H1 (cell line): Measurements from ENCODE around the gene VPS13D. TPM values are rescaled to one million over a fixed set of nuclear protein-coding genes. Genes with fewer than 3 reads are reported as not detected.

Experiments
- CTCF ChIA-PET: fragments of 300-600 bp; sonication (Branson Sonifier 250); formaldehyde crosslinking; loops from one replicate; lab custom pipeline; 2021; ENCODE audit not compliant: partially characterized antibody; lab: Charles Lee
- POLR2A ChIA-PET: fragments of 300-600 bp; sonication (Branson Sonifier 250); formaldehyde crosslinking; loops from one replicate; lab custom pipeline; 2021; ENCODE audit warnings: inconsistent platforms; ENCODE audit not compliant: partially characterized antibody; lab: Charles Lee
- DNase-seq, 2 experiments: peaks; one replicate each; pipeline versions ENCODE4 v3.0.0 to v3.0.0-alpha.2; 2010 to 2022; ENCODE audit warnings: low spot score in 2 of 2, low read depth in 1 of 2, mixed read lengths in 1 of 2
- FAIRE-seq: peaks from 2 replicates; lab custom pipeline; 2011; peaks lifted over from hg19 to GRCh38; lab: Jason Lieb, UNC
- H2AFZ ChIP-seq: 2 replicates; pipeline ENCODE4 v1.8.1; 2012; ENCODE audit warnings: low read length, inconsistent platforms
- H2AK5ac ChIP-seq: 2 replicates; pipeline ENCODE4 v1.6.1; 2013; ENCODE audit warnings: low read depth, low read length
- H2BK120ac ChIP-seq: replicated peaks from 2 replicates; pipeline ENCODE3; 2013; ENCODE audit warnings: low read depth, low read length, inconsistent platforms
- H2BK12ac ChIP-seq: 2 replicates; pipeline ENCODE4 v1.6.1; 2013; ENCODE audit warnings: low read depth, low read length
- H2BK15ac ChIP-seq: 2 replicates; pipeline ENCODE4 v1.6.1; 2013; ENCODE audit warnings: low read length
- H2BK20ac ChIP-seq: 2 replicates; pipeline ENCODE4 v1.6.1; 2013; ENCODE audit warnings: low read length
- H2BK5ac ChIP-seq: 2 replicates; pipeline ENCODE4 v1.6.1; 2013; ENCODE audit warnings: low read depth, low read length
- H3K14ac ChIP-seq: 2 replicates; pipeline ENCODE4 v1.6.1; 2013; ENCODE audit warnings: inconsistent platforms; ENCODE audit not compliant: insufficient read length
- H3K18ac ChIP-seq: 2 replicates; pipeline ENCODE4 v1.6.1; 2013; ENCODE audit warnings: low read length; ENCODE audit errors: extremely low read depth
- H3K23ac ChIP-seq: 2 replicates; pipeline ENCODE4 v1.6.1; 2013; ENCODE audit warnings: inconsistent platforms; ENCODE audit not compliant: insufficient read length
- H3K23me2 ChIP-seq: 2 replicates; pipeline ENCODE4 v1.6.1; 2013; ENCODE audit warnings: low read depth, low read length
- H3K27ac ChIP-seq: 2 replicates; pipeline ENCODE4 v1.6.1; 2011; ENCODE audit warnings: low read depth, low read length, inconsistent platforms
- H3K27me3 ChIP-seq, 4 experiments: replicated peaks in 1 of 4; 1 replicate in 1 of 4; 2 replicates in 3 of 4; pipeline versions ENCODE4 v1.6.1 to v1.8.1; 2011 to 2013; ENCODE audit warnings: low read length in 3 of 4, mild to moderate bottlenecking in 3 of 4, inconsistent platforms in 2 of 4, mixed read lengths in 2 of 4, moderate library complexity in 1 of 4; ENCODE audit not compliant: control insufficient read depth in 3 of 4, insufficient read depth in 3 of 4; ENCODE audit errors: extremely low read depth in 1 of 4
- H3K36me3 ChIP-seq, 4 experiments: 2 replicates each; pipeline versions ENCODE4 v1.6.1 to v1.8.1; 2011 to 2013; ENCODE audit warnings: mild to moderate bottlenecking in 4 of 4, low read length in 3 of 4, moderate library complexity in 2 of 4, control low read depth in 1 of 4, inconsistent platforms in 1 of 4; ENCODE audit not compliant: insufficient read depth in 4 of 4, control insufficient read depth in 2 of 4
- H3K4ac ChIP-seq: replicated peaks from 2 replicates; pipeline ENCODE3; 2013; ENCODE audit warnings: low read length, low read depth, mixed read lengths, inconsistent platforms; ENCODE audit not compliant: insufficient read length
- H3K4me1 ChIP-seq, 4 experiments: replicated peaks in 1 of 4; 1 replicate in 1 of 4; 2 replicates in 3 of 4; pipeline versions ENCODE4 v1.6.1 to v1.8.1; 2011 to 2013; ENCODE audit warnings: low read length in 3 of 4, inconsistent platforms in 2 of 4, mixed read lengths in 1 of 4; ENCODE audit not compliant: insufficient read depth in 4 of 4, control insufficient read depth in 3 of 4
- H3K4me2 ChIP-seq, 2 experiments: 2 replicates each; pipeline versions ENCODE4 v1.6.1 to v1.8.1; 2011 to 2013; ENCODE audit warnings: low read depth in 2 of 2, low read length in 2 of 2, control low read depth in 1 of 2, inconsistent platforms in 1 of 2, mild to moderate bottlenecking in 1 of 2; ENCODE audit not compliant: insufficient read depth in 1 of 2
- H3K4me3 ChIP-seq, 4 experiments: fragments of 200-600, 300-600 bp in 1 of 4; sonication (generic), shearing (Covaris generic), sonication (Bioruptor Twin) in 1 of 4; 2 replicates each; pipeline versions ENCODE4 v1.5.1 to v1.8.1; 2011 to 2016; ENCODE audit warnings: low read length in 4 of 4, low read depth in 3 of 4, control low read depth in 2 of 4, inconsistent platforms in 2 of 4, mild to moderate bottlenecking in 2 of 4, mixed read lengths in 1 of 4, moderate library complexity in 1 of 4; ENCODE audit not compliant: insufficient read depth in 2 of 4; ENCODE audit errors: extremely low read depth in 1 of 4
- H3K56ac ChIP-seq: replicated peaks from 2 replicates; pipeline ENCODE3; 2013; ENCODE audit warnings: low read depth, mild to moderate bottlenecking, mixed read lengths, low read length, inconsistent platforms; ENCODE audit not compliant: insufficient read length
- H3K79me1 ChIP-seq: 2 replicates; pipeline ENCODE4 v1.6.1; 2013; ENCODE audit warnings: low read depth, low read length, control low read depth
- H3K79me2 ChIP-seq, 2 experiments: 2 replicates each; pipeline versions ENCODE4 v1.6.1 to v1.8.1; 2012 to 2013; ENCODE audit warnings: low read length in 2 of 2, mild to moderate bottlenecking in 2 of 2, inconsistent platforms in 1 of 2; ENCODE audit not compliant: insufficient read depth in 2 of 2, control insufficient read depth in 1 of 2
- H3K9ac ChIP-seq, 4 experiments: replicated peaks in 1 of 4; 1 replicate in 1 of 4; 2 replicates in 3 of 4; pipeline versions ENCODE4 v1.6.1 to v1.8.1; 2011 to 2013; ENCODE audit warnings: low read depth in 3 of 4, low read length in 3 of 4, control low read depth in 2 of 4, mild to moderate bottlenecking in 2 of 4, moderate library complexity in 2 of 4, inconsistent platforms in 1 of 4; ENCODE audit errors: extremely low read depth in 1 of 4
- H3K9me3 ChIP-seq, 2 experiments: 2 replicates each; pipeline versions ENCODE4 v1.6.1 to v1.8.1; 2012 to 2013; ENCODE audit warnings: mild to moderate bottlenecking in 2 of 2, moderate library complexity in 2 of 2, control low read depth in 1 of 2, inconsistent platforms in 1 of 2, low read depth in 1 of 2, low read length in 1 of 2, mixed read lengths in 1 of 2; ENCODE audit not compliant: insufficient read depth in 2 of 2
- H4K20me1 ChIP-seq, 2 experiments: replicated peaks in 1 of 2; 2 replicates each; pipeline versions ENCODE3 to v1.8.1; 2011 to 2013; ENCODE audit warnings: inconsistent platforms in 2 of 2, low read length in 2 of 2, mild to moderate bottlenecking in 1 of 2; ENCODE audit not compliant: insufficient read depth in 2 of 2, control insufficient read depth in 1 of 2
- H4K5ac ChIP-seq: 2 replicates; pipeline ENCODE4 v1.6.1; 2013; ENCODE audit warnings: low read length, low read depth, mixed read lengths, inconsistent platforms; ENCODE audit not compliant: insufficient read length
- H4K8ac ChIP-seq: 2 replicates; pipeline ENCODE4 v1.8.0; 2013; ENCODE audit warnings: mild to moderate bottlenecking, moderate library complexity, low read length, inconsistent platforms; ENCODE audit not compliant: insufficient read depth; ENCODE audit errors: extremely low read depth
- H4K91ac ChIP-seq: replicated peaks from 2 replicates; pipeline ENCODE3; 2013; ENCODE audit warnings: low read length, mixed read lengths, inconsistent platforms; ENCODE audit not compliant: insufficient read length
- ASH2L ChIP-seq: fragments of 200-600, 300-600 bp; sonication (generic); IDR thresholded peaks from one replicate; pipeline ENCODE4 v1.7.1; 2017; ENCODE audit warnings: low read length
- BRCA1 ChIP-seq: IDR thresholded peaks from 2 replicates; pipeline ENCODE4 v1.6.1; 2012; ENCODE audit warnings: low read depth, low read length, improper control_type of control experiment
- EP300 ChIP-seq, 2 experiments: IDR thresholded peaks; 1 replicate in 1 of 2; 2 replicates in 1 of 2; pipeline ENCODE4 v1.6.1; 2011 to 2012; ENCODE audit warnings: low read depth in 2 of 2, low read length in 2 of 2, mild to moderate bottlenecking in 2 of 2, borderline replicate concordance in 1 of 2, inconsistent platforms in 1 of 2, moderate library complexity in 1 of 2
- FOSL1 ChIP-seq: IDR thresholded peaks from 2 replicates; pipeline ENCODE4 v1.6.1; 2011; ENCODE audit warnings: mild to moderate bottlenecking, low read depth, low read length, moderate library complexity; ENCODE audit not compliant: insufficient read depth
- HDAC6 ChIP-seq: IDR thresholded peaks from one replicate; pipeline ENCODE4 v1.7.1; 2012; ENCODE audit warnings: low read depth, mild to moderate bottlenecking, inconsistent platforms, low read length, moderate library complexity
- JUND ChIP-seq: IDR thresholded peaks from 2 replicates; pipeline ENCODE4 v1.6.1; 2011; ENCODE audit warnings: mild to moderate bottlenecking, improper control_type of control experiment, low read length
- NANOG ChIP-seq: IDR thresholded peaks from 2 replicates; pipeline ENCODE4 v1.6.1; 2011; ENCODE audit warnings: low read length, low read depth, mild to moderate bottlenecking, inconsistent platforms; ENCODE audit not compliant: insufficient read depth, poor library complexity, severe bottlenecking
- TAF7 ChIP-seq: optimal IDR thresholded peaks from 2 replicates; pipeline ENCODE3; 2011; ENCODE audit warnings: low read depth, mild to moderate bottlenecking, inconsistent platforms, low read length, moderate library complexity, borderline replicate concordance
- WGBS, 2 experiments: shearing (Covaris generic) in 1 of 2; methylation state at CpG; one replicate each; pipeline versions ENCODE4 v1.1.6 to v1.1.7; 2013 to 2015; ENCODE audit warnings: low lambda C conversion rate in 2 of 2, mixed read lengths in 2 of 2, inconsistent platforms in 1 of 2, low coverage in 1 of 2, missing lambda C conversion rate in 1 of 2; ENCODE audit not compliant: insufficient replicate concordance in 2 of 2, insufficient coverage in 1 of 2, insufficient read length in 1 of 2; ENCODE audit errors: extremely low coverage in 1 of 2, missing lambda C conversion rate in 1 of 2; 5-methylcytosine and 5-hydroxymethylcytosine counted together
- polyA plus RNA-seq, 7 experiments: library from polyadenylated mRNA; depleted of rRNA in 3 of 7; stranded (reverse) in 5 of 7; unstranded in 2 of 7; fragments of >200 nt in 5 of 7; fragments of 200-250 nt in 2 of 7; gene quantifications; 1 replicate in 5 of 7; 2 replicates in 1 of 7; 4 replicates in 1 of 7; pipeline versions ENCODE4 v1.2.1 to v1.2.3, GENCODE V29; 2011 to 2013; ENCODE audit warnings: missing spikeins in 2 of 7, mixed read lengths in 2 of 7
- total RNA-seq: library from RNA; stranded (reverse); fragmentation: NEBNext Ultra II Directional; extraction: Animal tissue kit (Norgen Biotek cat#: 25700); gene quantifications from 2 replicates; pipeline ENCODE4 v1.2.1, GENCODE V29; 2021

The VPS13D gene
- total and polyA plus RNA-seq, 2 of the 8 experiments (the other 6 are each of a cell fraction or from before 2014, with no cell fraction given): 10.9 to 31.2 TPM

- FAIRE-seq (no peak), DNase-seq (no peak)
- Histone ChIP-seq H4K91ac (peak overlapping the region; percentile 61), H3K14ac (no peak overlapping the region), H2BK120ac (peak overlapping the region; percentile 18), H3K4me1 (peaks cover 3 to 9% (median 4%) of the 10 kb centered on the region in 4 experiments; a peak in 6 of 7 replicates), H3K9ac (no peak overlapping the region), H2AK5ac (peak overlapping the region; percentile 75; the same call in 1 of the 2 replicates), H2BK20ac (0 out of 2 replicates have a peak overlapping the region, but pooled peaks have one; percentile 89), H3K4me3 (no peak overlapping the region), H4K20me1 (no peaks in the 10 kb centered on the region), H3K23me2 (no peaks in the 10 kb centered on the region; the same call in 1 of the 2 replicates), H3K79me1 (no peaks in the 10 kb centered on the region), H3K23ac (no peak overlapping the region), H3K79me2 (no peaks in the 10 kb centered on the region), H2BK15ac (peak overlapping the region; percentile 92; the same call in 1 of the 2 replicates), H3K9me3 (no peaks in the 10 kb centered on the region), H2AFZ (no peak overlapping the region), H3K4ac (no peak overlapping the region), H2BK12ac (peak overlapping the region; percentile 85; the same call in 1 of the 2 replicates), H3K27me3 (no peaks in the 10 kb centered on the region), H3K27ac (no peak overlapping the region), H4K5ac (no peak overlapping the region), H3K18ac (peak overlapping the region; percentile 60; the same call in 1 of the 2 replicates), H3K36me3 (no peaks in the 10 kb centered on the region), H2BK5ac (peak overlapping the region; percentile 66; the same call in 1 of the 2 replicates), H4K8ac (no peak overlapping the region), H3K4me2 (no peak overlapping the region), H3K56ac (no peak overlapping the region)
- ChIA-PET POLR2A (interaction anchor here (1.4 kb wide), 1 partner anchor 273 kb away, joined by 4 read pairs; the partner anchor contains the start of gene PLOD1), CTCF (interaction anchor here (0.6 to 17.0 kb wide), 22 partner anchors 9 to 170 kb away, joined by 3 to 503 read pairs (median 4); no protein-coding TSS in a partner anchor)
- 77% methylated on average over 6 of the region's 6 CpGs; no CpG with 5 or more reads in 1 of the 2 experiments for WGBS, 2 experiments
- no peak for TF ChIP-seq BRCA1
- no peak for TF ChIP-seq EP300 (IDR thresholded peaks at IDR 0.05; ENCODE audit: borderline replicate concordance in 1 of 2, low read depth in 2 of 2, low read length in 2 of 2)
- no peak for TF ChIP-seq NANOG
- no peak for TF ChIP-seq ASH2L
- TF ChIP-seq HDAC6: no peak
- no peak for TF ChIP-seq FOSL1
- no peak for TF ChIP-seq TAF7
- TF ChIP-seq JUND: no peak
Observed at GRCh38 chr1:12208271-12208670, 21.6 kb upstream of the VPS13D start.
